HCT116 (cell line): ENCODE data around the gene NUMB.

ENCODE experiments used
- ATF3 ChIP-seq: IDR thresholded peaks from 2 replicates; pipeline ENCODE4 v1.6.1; 2012
- CEBPB ChIP-seq: IDR thresholded peaks from 2 replicates; pipeline ENCODE4 v1.6.1; 2012; ENCODE audit warnings: low read depth
- CTCF ChIP-seq, 3 experiments: fragments of 200-600 bp in 1 of 3; sonication (generic) in 1 of 3; IDR thresholded peaks in 2 of 3; conservative IDR thresholded peaks in 1 of 3; 2 replicates each; pipeline ENCODE4 v1.5.1; 2012 to 2017; ENCODE audit warnings: low read depth in 2 of 3, low read length in 2 of 3, antibody characterized with exemption in 1 of 3, borderline replicate concordance in 1 of 3, control low read depth in 1 of 3, mild to moderate bottlenecking in 1 of 3, mixed read lengths in 1 of 3, mixed run types in 1 of 3, moderate library complexity in 1 of 3; ENCODE audit not compliant: insufficient read depth in 1 of 3
- ELF1 ChIP-seq: IDR thresholded peaks from 2 replicates; pipeline ENCODE4 v1.6.1; 2012; ENCODE audit warnings: low read depth, borderline replicate concordance
- EZH2 ChIP-seq: fragments of 200-600 bp; sonication (generic); IDR thresholded peaks from 2 replicates; pipeline ENCODE4 v1.6.1; 2017; ENCODE audit warnings: antibody characterized with exemption, mixed run types
- FOSL1 ChIP-seq: IDR thresholded peaks from 2 replicates; pipeline ENCODE4 v1.6.1; 2012; ENCODE audit warnings: low read depth
- JUND ChIP-seq: IDR thresholded peaks from 2 replicates; pipeline ENCODE4 v1.6.1; 2012
- MAX ChIP-seq: IDR thresholded peaks from 2 replicates; pipeline ENCODE4 v1.6.1; 2012
- POLR2A ChIP-seq: IDR thresholded peaks from 2 replicates; pipeline ENCODE4 v1.7.0; 2011; ENCODE audit warnings: borderline replicate concordance; ENCODE audit not compliant: insufficient read depth, insufficient read length; ENCODE audit errors: extremely low read depth
- POLR2AphosphoS5 ChIP-seq: IDR thresholded peaks from 2 replicates; pipeline ENCODE4 v1.6.1; 2011; ENCODE audit warnings: mild to moderate bottlenecking, low read depth, low read length, moderate library complexity
- REST ChIP-seq: IDR thresholded peaks from 2 replicates; pipeline ENCODE4 v1.6.1; 2012; ENCODE audit warnings: low read depth
- SIN3A ChIP-seq: IDR thresholded peaks from 2 replicates; pipeline ENCODE4 v1.6.1; 2012; ENCODE audit warnings: low read depth
- ZNF274 ChIP-seq: fragments of 200-500 bp; sonication (Bioruptor generic); IDR thresholded peaks from 2 replicates; pipeline ENCODE4 v1.6.1; 2014; ENCODE audit warnings: mild to moderate bottlenecking, low read depth, low read length, inconsistent platforms

- TF ChIP-seq REST (no peak), ELF1 (no peak), CTCF (IDR thresholded peaks at IDR 0.05 in 2 of 3, conservative IDR thresholded peaks at IDR 0.05 in 1 of 3; ENCODE audit: borderline replicate concordance in 1 of 3, insufficient read depth in 1 of 3, low read depth in 2 of 3, low read length in 2 of 3) (no peak), FOSL1 (no peak), EZH2 (no peak), POLR2AphosphoS5 (no peak), MAX (no peak), CEBPB (no peak), SIN3A (no peak), JUND (no peak), ZNF274 (no peak), POLR2A (no peak), ATF3 (no peak)
Observed at GRCh38 chr14:73471582-73472184, 13.3 kb upstream of the NUMB start.
